HepG2 (cell line): ENCODE results near the gene VMO1. TPM values are rescaled to one million over a fixed set of nuclear protein-coding genes. Genes with fewer than 3 reads are reported as not detected.

Experiments used
- BCL6 ChIP-seq: IDR thresholded peaks from 2 replicates; pipeline ENCODE4 v1.6.1; 2016; ENCODE audit warnings: missing genetic modification reagents, missing compliant biosample characterization
- FOXC1 ChIP-seq: sonication (generic); formaldehyde crosslinking; IDR thresholded peaks from 2 replicates; pipeline ENCODE4 v1.8.0; 2022; ENCODE audit warnings: mild to moderate bottlenecking, missing genetic modification reagents, borderline replicate concordance
- GLMP ChIP-seq: sonication (generic); formaldehyde crosslinking; IDR thresholded peaks from 2 replicates; pipeline ENCODE4 v1.9.0; 2021; ENCODE audit warnings: missing genetic modification reagents, mild to moderate bottlenecking, borderline replicate concordance
- HDAC6 ChIP-seq: fragments of 200-600 bp; sonication (generic); IDR thresholded peaks from 2 replicates; pipeline ENCODE4 v1.7.0; 2017; ENCODE audit warnings: mild to moderate bottlenecking, antibody characterized with exemption, low read length, low read depth
- NKX3-1 ChIP-seq: sonication (generic); formaldehyde crosslinking; IDR thresholded peaks from 2 replicates; pipeline ENCODE4 v1.5.0; 2020; ENCODE audit warnings: missing genetic modification reagents
- POLR2A ChIP-seq, 2 experiments: IDR thresholded peaks; 2 replicates each; pipeline ENCODE4 v1.6.1; 2011; ENCODE audit warnings: low read depth in 2 of 2, low read length in 2 of 2, mild to moderate bottlenecking in 1 of 2, moderate library complexity in 1 of 2; ENCODE audit not compliant: insufficient read depth in 1 of 2
- RAD21 ChIP-seq: fragments of 450-650 bp; formaldehyde crosslinking; IDR thresholded peaks from 2 replicates; pipeline ENCODE4 v1.5.0; 2020; ENCODE audit warnings: mild to moderate bottlenecking
- SNRNP70 ChIP-seq: fragments of 200-400 bp; formaldehyde crosslinking; IDR thresholded peaks from 2 replicates; pipeline ENCODE4 v1.6.1; 2017; ENCODE audit warnings: mild to moderate bottlenecking, low read depth, low read length, moderate library complexity
- SP5 ChIP-seq: IDR thresholded peaks from 2 replicates; pipeline ENCODE4 v1.6.1; 2016; ENCODE audit warnings: low read depth, borderline replicate concordance
- SSRP1 ChIP-seq: IDR thresholded peaks from 2 replicates; pipeline ENCODE4 v1.6.1; 2016; ENCODE audit warnings: control low read depth
- TCF12 ChIP-seq, 2 experiments: fragments of 450-650 bp in 1 of 2; sonication (generic) in 1 of 2; formaldehyde crosslinking in 1 of 2; IDR thresholded peaks; 2 replicates each; pipeline versions ENCODE4 v1.6.1 to v1.8.0; 2017 to 2022; ENCODE audit warnings: antibody characterized with exemption in 1 of 2, mild to moderate bottlenecking in 1 of 2, missing genetic modification reagents in 1 of 2, moderate library complexity in 1 of 2
- TOE1 ChIP-seq: sonication (generic); formaldehyde crosslinking; IDR thresholded peaks from 2 replicates; pipeline ENCODE4 v1.4.0; 2020; ENCODE audit warnings: mild to moderate bottlenecking, missing genetic modification reagents
- TOPORS ChIP-seq: sonication (generic); formaldehyde crosslinking; IDR thresholded peaks from 2 replicates; pipeline ENCODE4 v1.8.0; 2023; ENCODE audit warnings: mild to moderate bottlenecking, missing genetic modification reagents
- ZNF124 ChIP-seq: sonication (generic); formaldehyde crosslinking; IDR thresholded peaks from 2 replicates; pipeline ENCODE4 v1.4.0; 2020; ENCODE audit warnings: missing genetic modification reagents
- ZNF20 ChIP-seq: sonication (generic); formaldehyde crosslinking; IDR thresholded peaks from 2 replicates; pipeline ENCODE4 v1.4.0; 2020; ENCODE audit warnings: mild to moderate bottlenecking, moderate library complexity, missing genetic modification reagents
- ZNF263 ChIP-seq: sonication (generic); formaldehyde crosslinking; IDR thresholded peaks from 2 replicates; pipeline ENCODE4 v1.4.0; 2020; ENCODE audit warnings: missing genetic modification reagents
- ZNF281 ChIP-seq: sonication (generic); formaldehyde crosslinking; IDR thresholded peaks from 2 replicates; pipeline ENCODE4 v1.4.0; 2020; ENCODE audit warnings: missing genetic modification reagents, borderline replicate concordance
- ZNF496 ChIP-seq: sonication (generic); formaldehyde crosslinking; IDR thresholded peaks from 2 replicates; pipeline ENCODE4 v1.8.1; 2023; ENCODE audit warnings: mild to moderate bottlenecking, moderate library complexity, missing genetic modification reagents; ENCODE audit not compliant: insufficient replicate concordance
- ZNF543 ChIP-seq: sonication (generic); formaldehyde crosslinking; IDR thresholded peaks from 2 replicates; pipeline ENCODE4 v1.4.0; 2020; ENCODE audit warnings: mild to moderate bottlenecking, missing genetic modification reagents
- polyA plus RNA-seq, 8 experiments: library from polyadenylated mRNA; depleted of rRNA in 3 of 8; stranded (reverse) in 7 of 8; unstranded in 1 of 8; fragments of >200 nt; fragmentation: Illumina TruSeq in 4 of 8; extraction: Trizol in 4 of 8; gene quantifications; 2 replicates each; pipeline versions ENCODE4 v1.2.1 to v1.2.3, GENCODE V29; 2011 to 2016; ENCODE audit warnings: low read depth in 4 of 8, missing spikeins in 1 of 8, mixed read lengths in 1 of 8; ENCODE audit not compliant: insufficient read depth in 1 of 8
- total RNA-seq, 5 experiments: library from RNA; depleted of rRNA; stranded (reverse); fragments of >200 nt; fragmentation: Illumina TruSeq; extraction: Trizol; gene quantifications; 2 replicates each; pipeline ENCODE4 v1.2.3, GENCODE V29; 2016; ENCODE audit warnings: low read depth in 1 of 5
- TF ChIP-seq, protein P1 (sequence below): sonication (generic); formaldehyde crosslinking; IDR thresholded peaks from 2 replicates; pipeline ENCODE4 v1.5.0; 2020; ENCODE audit warnings: mild to moderate bottlenecking, missing genetic modification reagents, borderline replicate concordance
- TF ChIP-seq, protein P2 (sequence below): sonication (generic); formaldehyde crosslinking; IDR thresholded peaks from 2 replicates; pipeline ENCODE4 v1.9.0; 2022; ENCODE audit warnings: low read depth, missing genetic modification reagents

VMO1 gene
- total and polyA plus RNA-seq, 2 of the 13 experiments (the other 11 are each of a cell fraction or from before 2014, with no cell fraction given) = not detected

DNA sequence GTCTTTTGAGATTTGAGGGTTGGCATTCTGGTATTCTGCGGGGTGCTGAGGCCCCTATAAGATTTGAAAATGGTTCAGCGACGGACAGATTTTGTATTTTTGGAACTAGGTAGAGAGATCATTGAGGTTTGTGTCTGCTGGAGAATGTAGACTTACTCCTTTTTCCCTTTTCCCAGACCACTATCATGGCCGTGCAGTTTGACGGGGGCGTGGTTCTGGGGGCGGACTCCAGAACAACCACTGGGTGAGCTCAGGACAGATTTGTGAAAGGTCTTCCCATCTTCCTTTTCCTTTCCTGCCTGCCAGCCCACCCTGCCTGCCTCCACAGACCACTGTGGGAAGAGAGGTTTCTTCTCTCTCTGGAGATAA lies 10.4 kb upstream of the VMO1 start (continued):
- TF ChIP-seq FOXC1 (CRISPR knock-in tag) = no peak
- no peak for TF ChIP-seq TOPORS
- TF ChIP-seq GLMP (CRISPR knock-in tag) = no peak
- TF ChIP-seq HDAC6 = no peak
- no peak for TF ChIP-seq TOE1 (CRISPR knock-in tag)
- TF ChIP-seq SP5 = peak; percentile 28; the same call in 1 of the 2 replicates
- no peak for TF ChIP-seq TCF12 (IDR thresholded peaks at IDR 0.05)
- TF ChIP-seq TCF12 (CRISPR knock-in tag; IDR thresholded peaks at IDR 0.05) = 0 out of 2 replicates have a peak, but pooled peaks have one; percentile 12
- no peak for TF ChIP-seq ZNF20
- no peak for TF ChIP-seq ZNF496
- TF ChIP-seq SSRP1 = no peak
- TF ChIP-seq NKX3-1 (CRISPR knock-in tag) = no peak
- TF ChIP-seq ZNF124 (CRISPR knock-in tag) = no peak
- TF ChIP-seq, protein P1, sequence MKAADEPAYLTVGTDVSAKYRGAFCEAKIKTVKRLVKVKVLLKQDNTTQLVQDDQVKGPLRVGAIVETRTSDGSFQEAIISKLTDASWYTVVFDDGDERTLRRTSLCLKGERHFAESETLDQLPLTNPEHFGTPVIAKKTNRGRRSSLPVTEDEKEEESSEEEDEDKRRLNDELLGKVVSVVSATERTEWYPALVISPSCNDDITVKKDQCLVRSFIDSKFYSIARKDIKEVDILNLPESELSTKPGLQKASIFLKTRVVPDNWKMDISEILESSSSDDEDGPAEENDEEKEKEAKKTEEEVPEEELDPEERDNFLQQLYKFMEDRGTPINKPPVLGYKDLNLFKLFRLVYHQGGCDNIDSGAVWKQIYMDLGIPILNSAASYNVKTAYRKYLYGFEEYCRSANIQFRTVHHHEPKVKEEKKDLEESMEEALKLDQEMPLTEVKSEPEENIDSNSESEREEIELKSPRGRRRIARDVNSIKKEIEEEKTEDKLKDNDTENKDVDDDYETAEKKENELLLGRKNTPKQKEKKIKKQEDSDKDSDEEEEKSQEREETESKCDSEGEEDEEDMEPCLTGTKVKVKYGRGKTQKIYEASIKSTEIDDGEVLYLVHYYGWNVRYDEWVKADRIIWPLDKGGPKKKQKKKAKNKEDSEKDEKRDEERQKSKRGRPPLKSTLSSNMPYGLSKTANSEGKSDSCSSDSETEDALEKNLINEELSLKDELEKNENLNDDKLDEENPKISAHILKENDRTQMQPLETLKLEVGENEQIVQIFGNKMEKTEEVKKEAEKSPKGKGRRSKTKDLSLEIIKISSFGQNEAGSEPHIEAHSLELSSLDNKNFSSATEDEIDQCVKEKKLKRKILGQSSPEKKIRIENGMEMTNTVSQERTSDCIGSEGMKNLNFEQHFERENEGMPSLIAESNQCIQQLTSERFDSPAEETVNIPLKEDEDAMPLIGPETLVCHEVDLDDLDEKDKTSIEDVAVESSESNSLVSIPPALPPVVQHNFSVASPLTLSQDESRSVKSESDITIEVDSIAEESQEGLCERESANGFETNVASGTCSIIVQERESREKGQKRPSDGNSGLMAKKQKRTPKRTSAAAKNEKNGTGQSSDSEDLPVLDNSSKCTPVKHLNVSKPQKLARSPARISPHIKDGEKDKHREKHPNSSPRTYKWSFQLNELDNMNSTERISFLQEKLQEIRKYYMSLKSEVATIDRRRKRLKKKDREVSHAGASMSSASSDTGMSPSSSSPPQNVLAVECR (CRISPR knock-in tag) = 0 out of 2 replicates have a peak, but pooled peaks have one; percentile 0
- no peak for TF ChIP-seq SNRNP70
- no peak for TF ChIP-seq RAD21 (CRISPR knock-in tag)
- TF ChIP-seq POLR2A (IDR thresholded peaks at IDR 0.05; ENCODE audit: insufficient read depth in 1 of 2, low read depth in 2 of 2, low read length in 2 of 2) = 0 out of 4 replicates have a peak, but pooled peaks of 1 of the 2 experiments have one; percentile 5
- no peak for TF ChIP-seq ZNF263 (CRISPR knock-in tag)
- no peak for TF ChIP-seq ZNF543
- TF ChIP-seq, protein P2, sequence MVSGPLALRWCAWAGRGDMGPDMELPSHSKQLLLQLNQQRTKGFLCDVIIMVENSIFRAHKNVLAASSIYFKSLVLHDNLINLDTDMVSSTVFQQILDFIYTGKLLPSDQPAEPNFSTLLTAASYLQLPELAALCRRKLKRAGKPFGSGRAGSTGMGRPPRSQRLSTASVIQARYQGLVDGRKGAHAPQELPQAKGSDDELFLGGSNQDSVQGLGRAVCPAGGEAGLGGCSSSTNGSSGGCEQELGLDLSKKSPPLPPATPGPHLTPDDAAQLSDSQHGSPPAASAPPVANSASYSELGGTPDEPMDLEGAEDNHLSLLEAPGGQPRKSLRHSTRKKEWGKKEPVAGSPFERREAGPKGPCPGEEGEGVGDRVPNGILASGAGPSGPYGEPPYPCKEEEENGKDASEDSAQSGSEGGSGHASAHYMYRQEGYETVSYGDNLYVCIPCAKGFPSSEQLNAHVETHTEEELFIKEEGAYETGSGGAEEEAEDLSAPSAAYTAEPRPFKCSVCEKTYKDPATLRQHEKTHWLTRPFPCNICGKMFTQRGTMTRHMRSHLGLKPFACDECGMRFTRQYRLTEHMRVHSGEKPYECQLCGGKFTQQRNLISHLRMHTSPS (CRISPR knock-in tag) = no peak
- no peak for TF ChIP-seq BCL6 (CRISPR knock-in tag)
- no peak for TF ChIP-seq ZNF281 (CRISPR knock-in tag)
